ENCODE data around the gene C10orf88. TPM values are rescaled to one million over a fixed set of nuclear protein-coding genes. Genes with fewer than 3 reads are reported as not detected.

The C10orf88 gene
- total and polyA plus RNA-seq, 2 experiments from 2014 or later: 7.5 to 10.5 TPM

DNA sequence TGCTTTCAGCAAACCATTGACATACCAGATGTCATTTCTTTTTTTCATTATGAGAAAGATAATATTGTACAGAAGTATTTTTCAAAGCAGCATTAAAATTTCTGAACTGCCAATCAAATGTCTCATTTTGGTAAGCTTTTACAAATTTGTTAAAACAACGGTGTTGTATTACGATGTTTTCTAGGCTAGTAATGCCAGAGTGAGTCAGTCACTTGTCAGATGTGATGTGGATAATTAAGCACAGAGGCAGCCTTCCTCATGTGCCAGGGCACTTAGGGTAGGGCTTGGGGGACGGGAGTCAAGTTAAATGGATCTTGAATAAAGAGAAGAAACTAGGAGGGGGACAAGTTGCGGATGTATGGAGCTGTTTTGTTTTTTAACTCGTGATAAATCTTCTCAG, 36.3 kb upstream of the C10orf88 start:
- Histone ChIP-seq H3K9me2 (replicated peaks; ENCODE audit: insufficient read depth) (no peaks in the 10 kb centered on the region), H3K79me2 (no peaks in the 10 kb centered on the region), H3K36me3 (replicated peaks; ENCODE audit: insufficient read depth, low read depth) (no peaks in the 10 kb centered on the region), H2AFZ (no peak overlapping the region), H3K4me2 (no peak overlapping the region), H3K9me3 (ENCODE audit: low read depth) (no peaks in the 10 kb centered on the region), H3K27ac (no peak overlapping the region), H4K20me1 (ENCODE audit: insufficient read depth, poor library complexity, severe bottlenecking) (no peaks in the 10 kb centered on the region), H3K27me3 (no peaks in the 10 kb centered on the region), H3K4me3 (no peak overlapping the region), H3K4me1 (ENCODE audit: insufficient read depth) (no peaks in the 10 kb centered on the region)
- DNase-seq (ENCODE audit: low spot score): no peak
- no peak for TF ChIP-seq EZH2phosphoT487 (IDR thresholded peaks at IDR 0.05; ENCODE audit: low read depth, severe bottlenecking, unreplicated experiment)
- no peak for TF ChIP-seq EZH2 (IDR thresholded peaks at IDR 0.05; ENCODE audit: borderline replicate concordance)
- TF ChIP-seq, protein P1, sequence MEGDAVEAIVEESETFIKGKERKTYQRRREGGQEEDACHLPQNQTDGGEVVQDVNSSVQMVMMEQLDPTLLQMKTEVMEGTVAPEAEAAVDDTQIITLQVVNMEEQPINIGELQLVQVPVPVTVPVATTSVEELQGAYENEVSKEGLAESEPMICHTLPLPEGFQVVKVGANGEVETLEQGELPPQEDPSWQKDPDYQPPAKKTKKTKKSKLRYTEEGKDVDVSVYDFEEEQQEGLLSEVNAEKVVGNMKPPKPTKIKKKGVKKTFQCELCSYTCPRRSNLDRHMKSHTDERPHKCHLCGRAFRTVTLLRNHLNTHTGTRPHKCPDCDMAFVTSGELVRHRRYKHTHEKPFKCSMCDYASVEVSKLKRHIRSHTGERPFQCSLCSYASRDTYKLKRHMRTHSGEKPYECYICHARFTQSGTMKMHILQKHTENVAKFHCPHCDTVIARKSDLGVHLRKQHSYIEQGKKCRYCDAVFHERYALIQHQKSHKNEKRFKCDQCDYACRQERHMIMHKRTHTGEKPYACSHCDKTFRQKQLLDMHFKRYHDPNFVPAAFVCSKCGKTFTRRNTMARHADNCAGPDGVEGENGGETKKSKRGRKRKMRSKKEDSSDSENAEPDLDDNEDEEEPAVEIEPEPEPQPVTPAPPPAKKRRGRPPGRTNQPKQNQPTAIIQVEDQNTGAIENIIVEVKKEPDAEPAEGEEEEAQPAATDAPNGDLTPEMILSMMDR (IDR thresholded peaks at IDR 0.05; ENCODE audit: poor library complexity): no peak
- WGBS (ENCODE audit: low lambda C conversion rate, missing lambda C conversion rate): 83% methylated on average over 5 of the region's 5 CpGs

- Histone ChIP-seq H2AFZ (no peak overlapping the region), H3K9me2 (replicated peaks; ENCODE audit: insufficient read depth) (no peaks in the 10 kb centered on the region), H3K27ac (no peak overlapping the region), H3K4me1 (ENCODE audit: insufficient read depth) (no peaks in the 10 kb centered on the region), H4K20me1 (ENCODE audit: insufficient read depth, poor library complexity, severe bottlenecking) (no peaks in the 10 kb centered on the region), H3K27me3 (no peaks in the 10 kb centered on the region), H3K4me3 (no peak overlapping the region), H3K4me2 (no peak overlapping the region), H3K36me3 (replicated peaks; ENCODE audit: insufficient read depth, low read depth) (no peaks in the 10 kb centered on the region), H3K9me3 (ENCODE audit: low read depth) (no peaks in the 10 kb centered on the region), H3K79me2 (no peaks in the 10 kb centered on the region)
- 85% methylated on average over 2 of the region's 2 CpGs for WGBS (ENCODE audit: low lambda C conversion rate, missing lambda C conversion rate)
- TF ChIP-seq EZH2 (IDR thresholded peaks at IDR 0.05; ENCODE audit: borderline replicate concordance): no peak
- TF ChIP-seq, protein P1 (IDR thresholded peaks at IDR 0.05; ENCODE audit: poor library complexity): no peak
- no peak for DNase-seq (ENCODE audit: low spot score)
Measured at GRCh38 chr10:122988501-122988900, 34.5 kb upstream of the C10orf88 start.

DNA sequence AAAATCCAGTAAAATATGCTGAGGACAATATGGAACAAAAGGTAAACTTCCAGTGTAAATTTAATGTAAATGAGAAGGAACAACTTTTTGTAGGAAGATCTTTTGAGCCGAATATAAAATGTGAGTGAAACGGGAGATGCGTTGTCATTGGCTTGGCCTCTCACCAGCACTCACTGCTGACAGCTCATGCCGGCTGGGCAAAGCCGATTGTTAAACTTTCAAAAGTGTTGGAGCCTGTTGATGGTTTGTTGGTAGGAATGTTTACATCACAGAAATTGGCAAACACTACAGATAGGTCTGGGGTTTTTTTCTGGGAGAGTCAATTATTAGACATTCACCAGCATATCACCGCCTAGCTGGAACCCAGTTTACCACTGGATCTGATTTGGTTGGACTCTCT, 32.3 kb upstream of the C10orf88 start:
- Histone ChIP-seq H3K4me1 (ENCODE audit: insufficient read depth) (no peaks in the 10 kb centered on the region), H2AFZ (no peak overlapping the region), H3K4me3 (no peak overlapping the region), H3K4me2 (no peak overlapping the region), H4K20me1 (ENCODE audit: insufficient read depth, poor library complexity, severe bottlenecking) (no peaks in the 10 kb centered on the region), H3K9me3 (ENCODE audit: low read depth) (no peaks in the 10 kb centered on the region), H3K9me2 (replicated peaks; ENCODE audit: insufficient read depth) (no peaks in the 10 kb centered on the region), H3K27ac (no peak overlapping the region), H3K27me3 (no peaks in the 10 kb centered on the region), H3K79me2 (no peaks in the 10 kb centered on the region), H3K36me3 (replicated peaks; ENCODE audit: insufficient read depth, low read depth) (no peaks in the 10 kb centered on the region)
- TF ChIP-seq EZH2 (IDR thresholded peaks at IDR 0.05; ENCODE audit: borderline replicate concordance): no peak
- no peak for TF ChIP-seq EZH2phosphoT487 (IDR thresholded peaks at IDR 0.05; ENCODE audit: low read depth, severe bottlenecking, unreplicated experiment)
- TF ChIP-seq, protein P1 (IDR thresholded peaks at IDR 0.05; ENCODE audit: poor library complexity): no peak
- DNase-seq (ENCODE audit: low spot score): no peak
- WGBS (ENCODE audit: low lambda C conversion rate, missing lambda C conversion rate): 90% methylated on average over 6 of the region's 6 CpGs

GRCh38 chr10:122984708-122985107, 30.7 kb upstream of the C10orf88 start:
- no peaks in the 10 kb centered on the region for H3K36me3 ChIP-seq (replicated peaks; ENCODE audit: insufficient read depth, low read depth)

More at GRCh38 chr10:122984708-122985107, 30.7 kb upstream of the C10orf88 start:
- Histone ChIP-seq H3K4me3 (no peak overlapping the region), H2AFZ (no peak overlapping the region), H3K27ac (no peak overlapping the region), H3K4me2 (no peak overlapping the region), H3K79me2 (no peaks in the 10 kb centered on the region), H3K27me3 (no peaks in the 10 kb centered on the region), H3K9me2 (replicated peaks; ENCODE audit: insufficient read depth) (no peaks in the 10 kb centered on the region), H3K9me3 (ENCODE audit: low read depth) (no peaks in the 10 kb centered on the region), H4K20me1 (ENCODE audit: insufficient read depth, poor library complexity, severe bottlenecking) (no peaks in the 10 kb centered on the region), H3K4me1 (ENCODE audit: insufficient read depth) (peaks cover 3% of the 10 kb centered on the region)
- 97% methylated on average over 2 of the region's 2 CpGs for WGBS (ENCODE audit: low lambda C conversion rate, missing lambda C conversion rate)
- no peak for DNase-seq (ENCODE audit: low spot score)
- TF ChIP-seq EZH2 (IDR thresholded peaks at IDR 0.05; ENCODE audit: borderline replicate concordance): no peak
- TF ChIP-seq EZH2phosphoT487 (IDR thresholded peaks at IDR 0.05; ENCODE audit: low read depth, severe bottlenecking, unreplicated experiment): no peak
- TF ChIP-seq, protein P1 (IDR thresholded peaks at IDR 0.05; ENCODE audit: poor library complexity): no peak
